PC-9 (cell line): ENCODE results near the gene MICAL3.

Experiments used
- CTCF ChIP-seq: fragments of 200-600 bp; sonication (generic); conservative IDR thresholded peaks from 2 replicates; pipeline ENCODE4 v1.6.1; 2017; ENCODE audit warnings: mixed run types, antibody characterized with exemption, mild to moderate bottlenecking, moderate library complexity
- EZH2 ChIP-seq: fragments of 200-600 bp; sonication (generic); IDR thresholded peaks from 2 replicates; pipeline ENCODE4 v1.8.0; 2017; ENCODE audit warnings: antibody characterized with exemption, low read depth

GRCh38 chr22:17890245-17890671 is 134.1 kb downstream of the MICAL3 start:
- TF ChIP-seq EZH2 (no peak), CTCF (no peak)
